Activated CD4-positive, alpha-beta T cell treated with anti-CD3 and anti-CD28 coated beads, Interleukin-2, Interleukin-4, amounts not matched to agents 100 ng/mL and 50 ng/mL, durations not matched to agents 16 hours and 8 hours (primary cell): ENCODE data around the gene LRRC23.
A peak's percentile ranks its signal among the peaks of the same experiment; 100 is the strongest.
"Not testable (repeated sequence)": the region's sequence is repeated elsewhere in the genome, so short reads cannot be mapped to it uniquely, and the experiment has no call there.

ENCODE experiments used
- DNase-seq: peaks from one replicate; pipeline ENCODE4 v3.0.0-alpha.2; 2020; ENCODE audit warnings: low spot score

LRRC23 gene

GRCh38 chr12:6904280-6905276, at the start of gene LRRC23:
LRRC23 (plus strand) TSS chr12:6904822; CDS start chr12:6905634, 812 bp downstream.
- peak; percentile 98 for DNase-seq

DNA sequence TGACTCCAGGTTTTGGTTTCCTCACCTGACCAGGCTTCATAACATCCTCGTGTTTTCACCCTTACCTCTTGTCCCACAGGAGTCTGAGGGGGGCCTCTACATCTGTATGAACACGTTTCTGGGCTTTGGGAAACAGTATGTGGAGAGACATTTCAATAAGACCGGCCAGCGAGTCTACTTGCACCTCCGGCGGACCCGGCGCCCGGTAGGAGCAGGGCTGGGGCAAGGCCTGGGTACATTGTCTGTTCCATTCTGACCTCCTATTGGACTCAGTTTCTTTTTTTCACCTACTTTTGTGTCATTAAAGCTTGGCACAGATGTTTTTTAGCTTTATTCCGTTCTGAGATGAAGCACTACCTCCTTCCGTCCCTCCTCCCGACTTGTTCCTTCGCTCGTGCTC, 49.3 kb upstream of the LRRC23 start:
- no peak for DNase-seq

DNA sequence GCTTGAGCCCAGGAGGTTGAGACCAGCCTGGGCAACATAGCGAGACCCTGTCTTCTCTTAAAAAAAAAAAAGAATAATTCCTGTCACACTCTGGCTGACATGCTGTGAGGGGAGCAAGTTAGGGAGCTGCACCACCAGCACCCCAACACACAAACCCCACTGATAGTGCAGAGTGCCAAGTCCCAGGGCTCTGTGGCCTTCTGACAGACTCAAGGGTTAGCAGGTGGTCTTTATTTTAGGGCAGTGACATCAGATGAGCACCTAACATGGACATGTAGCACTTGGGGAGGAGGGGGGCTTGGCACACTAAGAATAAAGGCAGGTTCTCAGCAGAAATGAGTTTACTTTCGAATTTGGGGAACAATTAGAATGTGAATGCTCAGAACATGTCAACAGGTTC, 45.8 kb upstream of the LRRC23 start:
- no peak for DNase-seq

GRCh38 chr12:6860116-6860515, 44.5 kb upstream of the LRRC23 start:
- no peak for DNase-seq

DNA sequence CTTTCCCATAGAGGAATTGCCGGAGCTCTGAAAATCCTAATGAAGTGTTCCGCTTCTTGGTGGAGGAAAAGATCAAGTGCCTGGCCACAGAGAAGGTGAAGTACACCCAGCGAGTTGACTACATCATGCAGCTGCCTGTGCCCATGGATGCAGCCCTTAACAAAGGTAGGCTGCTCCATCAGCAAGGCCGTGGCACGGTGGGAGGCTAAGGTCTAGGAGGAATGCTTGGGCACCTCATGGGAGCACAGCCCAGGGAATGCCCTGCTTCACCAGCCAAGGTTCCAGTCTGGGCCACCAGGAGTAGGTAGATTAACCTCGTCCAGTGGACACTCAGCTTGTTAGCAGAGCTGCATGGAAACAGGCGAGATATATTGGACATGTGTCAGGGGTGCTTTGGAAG, 43.7 kb upstream of the LRRC23 start:
- DNase-seq = no peak

GRCh38 chr12:6861391-6861790, 43.2 kb upstream of the LRRC23 start:
- no peak for DNase-seq

- no peak for DNase-seq
Observed at GRCh38 chr12:6863033-6863432, 41.6 kb upstream of the LRRC23 start.

DNA sequence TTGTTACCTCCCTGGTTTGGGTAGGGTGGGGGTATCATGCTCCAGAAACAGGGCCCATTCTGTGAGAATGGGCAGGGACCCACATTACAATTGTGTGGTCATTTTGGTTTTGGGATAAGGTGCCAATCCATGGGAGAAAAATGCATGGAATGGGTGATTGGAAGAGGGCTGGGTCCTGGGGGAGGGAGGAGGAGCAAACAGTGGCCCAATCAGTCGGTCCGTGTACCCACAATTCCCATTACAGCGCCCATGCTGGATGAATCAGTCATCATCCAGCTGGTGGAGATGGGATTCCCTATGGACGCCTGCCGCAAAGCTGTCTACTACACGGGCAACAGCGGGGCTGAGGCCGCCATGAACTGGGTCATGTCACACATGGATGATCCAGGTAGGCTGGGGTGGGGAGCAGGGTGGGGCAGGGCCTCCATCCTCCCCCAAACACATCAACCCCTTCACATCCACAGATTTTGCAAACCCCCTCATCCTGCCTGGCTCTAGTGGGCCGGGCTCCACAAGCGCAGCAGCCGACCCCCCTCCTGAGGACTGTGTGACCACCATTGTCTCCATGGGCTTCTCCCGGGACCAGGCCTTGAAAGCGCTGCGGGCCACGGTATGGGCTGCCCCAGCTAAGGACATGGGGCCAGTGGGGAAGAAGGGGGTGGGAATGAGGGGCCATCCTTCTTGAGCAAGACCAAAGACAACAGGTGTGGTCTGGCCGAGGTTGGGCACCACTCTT, 40.9 kb upstream of the LRRC23 start:
- no peak for DNase-seq

DNA sequence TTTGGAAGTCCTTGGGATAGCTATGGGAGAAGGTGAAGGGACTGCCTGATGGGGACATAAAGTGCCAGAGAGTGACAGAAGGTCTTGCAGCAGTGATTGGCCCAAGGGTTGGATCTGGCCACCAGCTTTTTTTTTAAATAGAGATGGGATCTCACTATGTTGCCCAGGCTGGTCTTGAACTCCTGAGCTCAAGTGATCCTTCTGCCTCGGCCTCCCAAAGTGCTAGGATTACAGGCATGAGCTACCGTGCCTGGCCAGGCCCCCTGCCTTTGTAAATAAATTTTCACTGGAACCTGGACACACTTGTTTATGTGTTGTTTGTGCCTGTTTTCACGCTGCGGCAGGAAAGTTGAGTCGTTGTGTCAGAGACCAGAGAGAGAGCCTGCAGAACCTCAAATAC, 39.3 kb upstream of the LRRC23 start:
- DNase-seq = not testable (repeated sequence)

DNA sequence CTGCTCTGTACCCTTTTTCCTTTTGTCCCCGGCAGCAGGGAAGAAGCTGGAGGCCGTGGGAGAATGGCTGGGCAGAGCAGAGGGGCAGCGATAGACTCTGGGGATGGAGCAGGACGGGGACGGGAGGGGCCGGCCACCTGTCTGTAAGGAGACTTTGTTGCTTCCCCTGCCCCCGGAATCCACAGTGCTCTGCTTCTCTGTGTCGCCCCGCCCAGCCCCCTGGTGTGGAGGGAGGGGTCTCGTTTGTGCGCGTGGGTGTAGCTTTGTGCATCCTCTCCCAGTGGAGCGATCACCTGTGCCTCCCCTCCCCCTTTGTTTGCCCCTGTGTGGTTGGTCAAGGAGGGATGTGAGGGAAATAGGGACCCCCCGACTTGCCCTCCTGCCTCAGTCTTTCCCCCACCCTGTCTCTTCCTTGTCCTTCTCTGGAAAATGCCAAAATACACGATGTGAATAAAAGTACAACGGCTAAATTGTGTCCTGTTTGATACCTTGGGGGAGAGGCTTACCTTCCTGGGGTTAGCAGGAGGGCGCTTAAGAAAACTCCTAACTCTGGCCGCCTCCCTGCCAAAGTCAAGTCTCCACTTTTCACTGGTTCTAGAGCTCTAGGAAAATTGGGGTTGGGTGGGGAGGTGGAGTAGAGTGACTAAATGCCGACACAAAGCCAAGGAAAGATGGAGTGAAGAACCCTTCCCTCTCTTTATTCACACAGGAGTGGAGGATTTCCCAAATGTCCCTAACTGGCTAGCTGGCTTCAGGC, 38.3 kb upstream of the LRRC23 start:
- no peak for DNase-seq

DNA sequence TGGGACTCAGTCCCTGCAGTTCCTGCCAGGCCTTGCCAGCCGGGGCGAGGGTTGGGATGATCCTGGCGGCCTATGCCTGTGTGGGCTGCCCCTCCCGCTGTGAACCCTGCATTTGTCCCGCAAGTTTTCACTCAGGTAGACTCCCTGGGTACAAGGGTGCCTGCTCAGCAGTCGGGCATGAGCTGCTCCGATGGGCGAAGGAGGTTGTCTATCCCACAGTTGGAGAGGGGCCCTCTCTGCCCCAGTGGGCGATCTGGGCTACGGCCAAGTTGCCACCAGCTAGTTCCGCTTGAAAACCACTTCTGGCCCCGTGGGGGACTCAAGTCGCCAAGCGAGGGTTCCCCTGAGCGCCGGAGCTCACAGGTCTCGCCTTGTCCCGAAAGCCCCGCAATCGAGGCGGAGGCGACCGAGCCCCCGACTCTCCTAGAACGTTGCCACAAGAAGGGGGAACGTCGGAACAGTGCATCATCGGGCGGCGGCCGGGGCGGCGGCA, 37.7 kb upstream of the LRRC23 start:
- no peak for DNase-seq

DNA sequence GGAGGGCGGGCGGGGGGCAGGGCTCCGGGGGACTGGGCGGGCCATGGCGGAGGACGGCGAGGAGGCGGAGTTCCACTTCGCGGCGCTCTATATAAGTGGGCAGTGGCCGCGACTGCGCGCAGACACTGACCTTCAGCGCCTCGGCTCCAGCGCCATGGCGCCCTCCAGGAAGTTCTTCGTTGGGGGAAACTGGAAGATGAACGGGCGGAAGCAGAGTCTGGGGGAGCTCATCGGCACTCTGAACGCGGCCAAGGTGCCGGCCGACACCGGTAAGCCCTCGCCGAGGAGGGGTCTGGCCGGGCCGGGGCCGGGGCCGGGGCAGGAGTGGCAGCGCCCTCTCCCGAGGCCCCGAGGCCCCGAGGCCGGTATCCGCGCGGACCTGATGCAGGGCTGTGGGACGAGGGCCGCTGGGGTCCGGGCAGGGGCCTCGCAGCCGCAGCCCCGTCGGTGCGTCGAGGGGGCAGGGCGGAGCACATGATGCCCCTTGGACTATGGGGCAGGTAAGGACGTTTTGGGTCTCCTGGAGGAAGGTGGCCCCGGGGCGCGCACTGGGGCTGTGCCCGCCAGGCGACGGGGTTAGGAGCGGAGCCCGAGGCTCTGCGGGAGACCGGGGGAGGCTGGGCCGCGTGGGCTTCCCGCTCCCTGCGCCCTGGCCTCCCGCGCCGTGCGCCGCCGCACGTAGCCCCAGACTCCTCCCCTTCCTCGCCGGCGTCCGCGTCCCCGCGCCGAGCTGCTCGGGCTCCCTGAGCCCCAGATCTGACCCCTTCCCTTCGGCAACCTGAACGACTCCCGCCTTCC, 37.0 kb upstream of the LRRC23 start, which contains the start of gene TPI1:
Gene TPI1 (plus strand): TSS at position 119 of the 798 bp plus-strand sequence. CDS start 36 bp downstream, at position 155.
- peak; percentile 88 for DNase-seq

DNA sequence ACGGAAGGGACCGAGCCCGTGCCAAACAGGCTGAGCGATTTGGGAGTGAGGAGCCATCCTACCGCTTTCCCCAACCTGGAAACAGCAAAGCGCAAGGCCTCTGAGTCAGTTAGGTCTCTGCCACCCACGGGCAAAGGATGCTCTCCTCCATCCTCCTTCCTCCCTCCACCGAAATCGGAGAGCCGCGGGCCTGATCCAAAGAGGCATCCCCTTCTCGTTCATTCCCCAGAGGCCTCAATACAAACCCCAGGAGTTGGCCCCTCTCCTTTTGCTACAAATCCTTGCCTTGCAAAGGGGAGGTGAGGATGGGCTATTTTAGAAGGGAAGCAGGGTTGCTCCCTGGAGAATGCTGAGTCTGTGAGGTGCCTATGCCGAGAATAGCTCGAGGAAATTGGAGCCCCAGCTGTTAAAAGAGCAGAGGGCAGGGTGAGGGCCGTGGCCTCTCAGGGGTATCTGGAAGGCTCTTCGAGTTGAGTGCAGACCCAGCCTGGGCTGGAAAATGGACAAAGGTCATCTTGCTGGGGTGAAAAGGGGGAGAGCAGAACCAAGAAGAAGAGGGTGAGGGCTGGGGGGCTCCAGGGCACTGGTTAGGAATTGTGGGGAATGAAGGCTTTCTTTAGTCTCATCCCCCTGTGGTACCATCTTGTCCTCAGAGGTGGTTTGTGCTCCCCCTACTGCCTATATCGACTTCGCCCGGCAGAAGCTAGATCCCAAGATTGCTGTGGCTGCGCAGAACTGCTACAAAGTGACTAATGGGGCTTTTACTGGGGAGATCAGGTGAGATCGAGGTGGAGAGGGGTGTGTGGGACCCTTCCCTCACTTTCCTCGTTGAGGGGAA, 36.2 kb upstream of the LRRC23 start:
- peak; percentile 27 for DNase-seq

DNA sequence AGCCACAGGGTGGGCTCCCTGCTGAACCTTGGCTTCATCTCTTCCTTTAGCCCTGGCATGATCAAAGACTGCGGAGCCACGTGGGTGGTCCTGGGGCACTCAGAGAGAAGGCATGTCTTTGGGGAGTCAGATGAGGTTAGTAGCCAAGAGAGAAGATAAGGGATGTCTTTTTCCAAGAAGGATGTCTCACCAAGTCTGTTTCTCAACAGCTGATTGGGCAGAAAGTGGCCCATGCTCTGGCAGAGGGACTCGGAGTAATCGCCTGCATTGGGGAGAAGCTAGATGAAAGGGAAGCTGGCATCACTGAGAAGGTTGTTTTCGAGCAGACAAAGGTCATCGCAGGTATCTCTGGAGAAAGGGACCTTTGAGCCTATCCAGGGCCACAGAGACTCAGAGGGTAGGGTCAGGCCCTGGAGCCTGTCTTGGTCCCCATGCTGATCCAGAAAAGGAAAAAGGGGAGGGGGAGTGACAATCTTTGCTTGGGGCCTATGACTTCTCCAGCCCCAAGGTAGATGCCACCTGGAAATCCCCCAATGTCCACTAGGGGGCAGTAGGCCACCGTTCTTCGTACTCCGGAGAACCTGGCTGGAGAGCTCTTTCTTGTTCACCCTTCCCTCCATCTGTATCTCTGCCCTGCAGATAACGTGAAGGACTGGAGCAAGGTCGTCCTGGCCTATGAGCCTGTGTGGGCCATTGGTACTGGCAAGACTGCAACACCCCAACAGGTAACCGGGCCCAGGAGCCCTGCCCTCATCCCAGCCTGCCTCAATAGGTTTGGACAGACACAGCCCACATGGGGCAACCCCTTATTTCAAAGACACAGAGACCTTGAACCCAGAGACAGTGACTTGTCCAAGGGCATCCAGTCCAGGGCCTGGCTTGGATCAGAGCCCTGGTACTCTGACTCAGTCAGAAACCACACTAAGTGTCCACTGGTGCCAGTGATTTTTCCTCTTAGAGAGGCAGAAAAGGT, 35.3 kb upstream of the LRRC23 start:
- peak; percentile 88 for DNase-seq

- DNase-seq = not testable (repeated sequence)
Observed at GRCh38 chr12:6870304-6870703, 34.3 kb upstream of the LRRC23 start.

DNA sequence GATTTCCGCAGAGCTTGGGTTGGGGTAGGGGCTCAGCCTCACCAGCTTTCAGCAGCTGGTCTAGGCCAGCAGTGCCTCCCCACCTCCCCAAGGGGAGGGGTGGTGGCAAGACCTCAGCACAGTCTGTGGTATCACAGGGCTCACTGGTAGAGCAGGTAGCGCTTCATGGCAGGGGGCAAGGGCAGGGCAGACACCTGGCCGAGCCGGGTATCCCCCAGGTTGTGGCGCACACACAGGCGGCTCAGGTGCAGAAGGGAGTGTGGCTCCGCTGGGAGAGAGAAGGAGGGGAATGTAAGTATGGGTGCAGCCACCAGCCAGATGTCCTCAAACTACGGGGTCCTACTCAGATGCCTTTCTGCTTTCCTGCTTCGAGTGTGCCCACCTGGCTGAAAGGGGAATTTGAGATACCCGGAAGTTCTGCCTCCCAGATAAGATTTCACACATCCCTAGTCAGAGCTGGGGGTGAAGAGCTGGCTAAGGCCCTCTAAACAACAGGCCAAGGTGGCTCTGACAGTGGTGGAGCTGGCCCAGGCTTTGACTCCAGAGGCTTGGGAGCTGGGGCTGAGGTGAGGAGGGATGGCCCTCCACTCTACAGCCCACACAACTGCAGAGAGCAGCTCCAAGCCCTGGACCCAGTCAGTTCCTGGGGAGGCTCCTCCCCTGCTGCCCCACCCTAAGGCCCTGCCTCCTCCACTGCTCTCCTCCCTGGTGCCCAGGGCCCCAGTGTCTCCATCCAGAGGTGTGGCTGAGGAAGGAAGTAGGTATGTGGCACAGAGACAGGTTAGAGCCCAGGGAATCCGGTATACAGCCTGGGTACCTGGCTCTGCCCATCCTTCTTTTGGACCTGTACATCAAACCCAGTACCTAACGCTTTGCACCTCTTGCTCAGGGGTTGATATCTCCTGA, 33.3 kb upstream of the LRRC23 start:
- peak; percentile 58 for DNase-seq

- peak; percentile 86 for DNase-seq
Observed at GRCh38 chr12:6872073-6873048, 32.3 kb upstream of the LRRC23 start.
